B cell (primary cell): ENCODE measurements around the gene BBC3. TPM values are rescaled to one million over a fixed set of nuclear protein-coding genes. Genes with fewer than 3 reads are reported as not detected.

Source experiments
- polyA plus RNA-seq: library from polyadenylated mRNA; depleted of rRNA; stranded (reverse); fragments of >200 nt; gene quantifications from 2 replicates; pipeline ENCODE4 v1.2.3, GENCODE V29; 2012
- small RNA-seq: library from RNA; depleted of rRNA; stranded (forward); fragments of <200 nt; gene quantifications from one replicate; pipeline ENCODE3, GENCODE V24; 2012; ENCODE audit warnings: low replicate concordance, low read depth; ENCODE audit not compliant: insufficient read length
- total RNA-seq, 2 donors: library from RNA; stranded (reverse); fragments of 120-200 nt in 1 of 2; gene quantifications; 1 replicate in 1 of 2; 2 replicates in 1 of 2; pipeline versions ENCODE4 v1.2.3 to v1.2.4, GENCODE V29; 2013 to 2022

BBC3 gene
- total and polyA plus RNA-seq, 2 donors (not counting 1 experiment from before 2014, with no cell fraction given): 10.2 to 17.8 TPM

Small RNA genes lying within 50 kb of the gene (small RNA-seq; reads per million reads assigned to genes)
- not detected for gene MIR3190

Other genes starting within 250 kb of the BBC3 start
- 1.1 TPM in 2 replicates for gene NPAS1, start 211.4 kb downstream of the BBC3 start, total RNA-seq
- 0.43 and 1.7 TPM in 2 replicates for gene NPAS1, start 211.4 kb downstream of the BBC3 start, polyA plus RNA-seq
- 24.4 and 24.9 TPM in 2 replicates for gene TMEM160, start 182.6 kb downstream of the BBC3 start, total RNA-seq
- gene TMEM160, start 182.6 kb downstream of the BBC3 start, polyA plus RNA-seq: 30.8 and 45.2 TPM in 2 replicates
- gene ZC3H4, start 117.4 kb downstream of the BBC3 start, total RNA-seq: 66.9 and 73.7 TPM in 2 replicates
- 12.7 and 15.4 TPM in 2 replicates for gene ZC3H4, start 117.4 kb downstream of the BBC3 start, polyA plus RNA-seq
- 41.0 and 45.1 TPM in 2 replicates for gene SAE1, start 100.4 kb downstream of the BBC3 start, total RNA-seq
- gene SAE1, start 100.4 kb downstream of the BBC3 start, polyA plus RNA-seq: 26.0 and 26.5 TPM in 2 replicates
- 52.5 and 54.7 TPM in 2 replicates for gene CCDC9, start 25.3 kb upstream of the BBC3 start, total RNA-seq
- gene CCDC9, start 25.3 kb upstream of the BBC3 start, polyA plus RNA-seq: 12.3 and 39.4 TPM in 2 replicates
- 13.6 and 15.8 TPM in 2 replicates for gene INAFM1, start 43.7 kb upstream of the BBC3 start, total RNA-seq
- gene INAFM1, start 43.7 kb upstream of the BBC3 start, polyA plus RNA-seq: 6.6 and 6.8 TPM in 2 replicates
- 1.9 and 4.9 TPM in 2 replicates for gene C5AR1, start 78.7 kb upstream of the BBC3 start, total RNA-seq
- gene C5AR1, start 78.7 kb upstream of the BBC3 start, polyA plus RNA-seq: 3.1 and 4.1 TPM in 2 replicates
- 0.25 and 0.58 TPM in 2 replicates for gene C5AR2, start 101.0 kb upstream of the BBC3 start, total RNA-seq
- gene C5AR2, start 101.0 kb upstream of the BBC3 start, polyA plus RNA-seq: 1.2 and 1.5 TPM in 2 replicates
- 24.3 and 25.1 TPM in 2 replicates for gene DHX34, start 118.1 kb upstream of the BBC3 start, total RNA-seq
- gene DHX34, start 118.1 kb upstream of the BBC3 start, polyA plus RNA-seq: 25.6 and 31.3 TPM in 2 replicates
- gene MEIS3, start 188.3 kb upstream of the BBC3 start, total RNA-seq: not detected in 2 replicates
- not detected in 2 replicates for gene MEIS3, start 188.3 kb upstream of the BBC3 start, polyA plus RNA-seq
- gene SLC8A2, start 240.7 kb upstream of the BBC3 start, total RNA-seq: not detected in 2 replicates
- gene SLC8A2, start 240.7 kb upstream of the BBC3 start, polyA plus RNA-seq: 0.07 TPM in 1 of 2 replicates, not detected in the other